Iris pigment epithelial cell (primary cell): ENCODE results near the gene FAM20B.
A peak's percentile ranks its signal among the peaks of the same experiment; 100 is the strongest.
"Not testable (repeated sequence)": the region's sequence is repeated elsewhere in the genome, so short reads cannot be mapped to it uniquely, and the experiment has no call there.

Experiments
- DNase-seq: peaks from one replicate; pipeline ENCODE4 v3.0.0-alpha.2; 2011; ENCODE audit warnings: low read depth

Gene FAM20B, protein sequence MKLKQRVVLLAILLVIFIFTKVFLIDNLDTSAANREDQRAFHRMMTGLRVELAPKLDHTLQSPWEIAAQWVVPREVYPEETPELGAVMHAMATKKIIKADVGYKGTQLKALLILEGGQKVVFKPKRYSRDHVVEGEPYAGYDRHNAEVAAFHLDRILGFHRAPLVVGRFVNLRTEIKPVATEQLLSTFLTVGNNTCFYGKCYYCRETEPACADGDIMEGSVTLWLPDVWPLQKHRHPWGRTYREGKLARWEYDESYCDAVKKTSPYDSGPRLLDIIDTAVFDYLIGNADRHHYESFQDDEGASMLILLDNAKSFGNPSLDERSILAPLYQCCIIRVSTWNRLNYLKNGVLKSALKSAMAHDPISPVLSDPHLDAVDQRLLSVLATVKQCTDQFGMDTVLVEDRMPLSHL

DNA sequence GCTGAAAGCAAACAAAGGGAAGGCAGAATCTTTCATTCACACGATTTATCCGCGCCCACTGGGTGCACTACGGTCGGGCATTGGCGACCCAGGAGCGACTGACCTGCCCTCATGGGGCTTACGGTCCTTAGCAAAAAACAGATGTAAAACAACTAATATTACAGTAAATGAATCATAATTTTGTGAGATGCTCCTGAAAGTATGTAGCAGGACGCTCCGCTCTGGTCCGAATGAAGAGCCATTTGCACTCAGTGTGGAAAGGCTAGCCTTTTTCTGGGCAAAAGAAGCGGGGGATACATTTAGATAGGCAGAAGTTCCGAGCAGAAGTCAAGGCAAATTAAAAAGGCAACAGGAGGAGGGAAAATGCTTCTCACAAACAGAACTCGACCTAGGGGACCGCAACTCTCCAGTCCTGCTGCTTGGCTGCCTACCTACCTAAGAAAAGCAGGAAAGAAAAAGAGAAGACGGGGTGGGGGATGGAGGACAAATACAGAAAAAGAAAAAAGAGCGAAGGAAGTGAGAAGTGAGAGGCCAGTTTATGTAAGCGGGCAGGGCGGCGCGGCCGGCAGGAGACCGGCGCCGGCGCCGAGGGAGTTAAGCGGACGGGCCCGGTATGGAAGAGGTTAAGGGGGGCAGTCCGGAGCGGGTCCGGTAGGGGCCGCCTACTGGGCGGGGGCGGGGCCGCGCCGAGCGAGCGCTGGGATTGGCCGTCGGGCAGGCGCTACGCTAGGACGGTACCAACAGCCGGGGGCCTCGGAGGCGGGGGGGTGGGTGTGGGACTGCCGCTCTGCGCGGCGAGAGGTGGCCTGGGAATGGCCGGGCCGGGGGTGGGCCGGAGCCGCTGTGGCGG, at the start of gene FAM20B:
Gene FAM20B, plus strand, starts transcription at position 770 of the 850 bp plus-strand sequence. CDS start 17,954 bp downstream, outside the sequence.
- peak; percentile 94 for DNase-seq

DNA sequence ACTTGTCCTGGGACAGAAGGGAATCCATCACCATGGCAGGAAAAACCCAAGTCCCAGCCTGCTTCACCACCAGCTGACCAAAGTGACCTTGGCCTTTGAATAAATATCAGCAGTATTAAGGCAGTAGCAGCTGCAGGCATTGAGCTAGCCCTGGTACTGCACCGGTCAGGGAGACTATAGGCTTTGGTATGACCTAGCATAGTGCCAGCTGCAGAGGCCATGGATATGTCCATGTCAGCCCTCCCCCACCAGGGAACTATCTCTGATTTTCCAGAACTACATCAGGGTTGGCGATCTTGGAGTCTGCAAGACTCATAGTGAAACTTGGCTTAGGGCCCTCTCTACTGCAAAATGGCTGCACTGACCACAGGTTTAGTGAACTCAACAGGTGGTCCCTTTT, 49.2 kb upstream of the FAM20B start:
- DNase-seq: no peak

DNA sequence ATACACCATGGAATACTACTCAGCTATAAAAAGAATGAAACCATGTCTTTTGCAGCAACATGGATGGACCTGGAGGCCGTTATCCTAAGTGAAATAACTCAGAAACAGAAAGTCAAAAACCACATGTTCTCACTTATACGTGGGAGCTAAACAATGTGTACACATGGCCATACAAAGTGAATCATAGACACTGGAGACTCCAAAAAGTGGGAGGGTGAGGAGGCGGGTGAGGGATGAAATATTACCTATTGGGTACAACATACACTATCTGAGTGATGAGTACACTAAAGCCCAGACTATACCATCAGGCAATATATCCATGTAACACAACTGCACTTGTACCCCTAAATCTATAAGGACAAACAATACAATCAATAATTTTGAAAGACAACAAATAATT, 39.5 kb upstream of the FAM20B start:
- DNase-seq: no peak

DNA sequence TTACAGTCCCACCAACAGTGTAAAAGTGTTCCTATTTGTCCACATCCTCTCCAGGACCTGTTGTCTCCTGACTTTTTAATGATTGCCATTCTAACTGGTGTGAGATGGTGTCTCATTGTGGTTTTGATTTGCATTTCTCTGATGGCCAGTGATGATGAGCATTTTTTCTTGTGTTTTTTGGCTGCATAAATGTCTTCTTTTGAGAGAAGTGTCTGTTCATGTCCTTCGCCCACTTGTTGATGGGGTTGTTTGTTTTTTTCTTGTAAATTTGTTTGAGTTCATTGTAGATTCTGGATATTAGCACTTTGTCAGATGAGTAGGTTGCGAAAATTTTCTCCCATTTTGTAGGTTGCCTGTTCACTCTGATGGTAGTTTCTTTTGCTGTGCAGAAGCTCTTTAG, 37.5 kb upstream of the FAM20B start:
- not testable (repeated sequence) for DNase-seq

DNA sequence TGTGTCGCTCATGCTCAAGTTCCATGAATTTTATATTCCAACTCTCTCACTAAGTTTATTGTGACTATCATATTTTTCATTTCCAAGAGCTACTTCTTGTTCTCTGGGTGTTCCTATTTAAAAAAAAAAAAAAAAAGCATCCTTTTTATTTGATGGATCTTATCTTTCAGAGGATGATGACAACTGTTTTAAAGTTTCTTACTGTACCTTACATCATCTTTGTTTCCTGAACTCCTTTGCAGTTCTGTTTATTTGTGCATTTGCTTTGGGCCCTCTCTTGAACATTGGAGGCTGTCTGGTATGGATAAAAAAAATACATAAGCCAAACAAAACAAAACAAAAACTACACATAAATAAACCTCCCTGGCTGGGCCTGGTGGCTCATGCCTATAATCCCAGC, 32.1 kb upstream of the FAM20B start:
- DNase-seq: no peak

DNA sequence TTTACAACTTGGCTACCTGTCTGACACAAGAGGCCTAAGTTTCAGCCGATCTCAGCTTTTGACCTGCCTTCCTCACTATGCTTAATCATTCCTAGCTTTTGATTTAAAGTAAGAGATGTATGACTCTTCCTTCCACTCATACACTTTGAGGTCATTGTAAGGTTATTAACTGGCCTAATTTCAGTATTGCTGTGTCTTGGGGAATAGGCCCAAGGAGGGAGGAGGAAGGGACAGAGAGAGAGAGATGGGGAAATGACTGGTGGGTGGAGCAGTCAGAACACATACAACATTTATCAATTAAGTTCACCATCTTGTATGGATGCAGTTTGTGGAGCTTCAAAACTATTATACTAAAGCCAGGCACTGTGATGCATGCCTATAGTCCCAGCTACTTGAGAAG, 28.3 kb upstream of the FAM20B start:
- DNase-seq: no peak

DNA sequence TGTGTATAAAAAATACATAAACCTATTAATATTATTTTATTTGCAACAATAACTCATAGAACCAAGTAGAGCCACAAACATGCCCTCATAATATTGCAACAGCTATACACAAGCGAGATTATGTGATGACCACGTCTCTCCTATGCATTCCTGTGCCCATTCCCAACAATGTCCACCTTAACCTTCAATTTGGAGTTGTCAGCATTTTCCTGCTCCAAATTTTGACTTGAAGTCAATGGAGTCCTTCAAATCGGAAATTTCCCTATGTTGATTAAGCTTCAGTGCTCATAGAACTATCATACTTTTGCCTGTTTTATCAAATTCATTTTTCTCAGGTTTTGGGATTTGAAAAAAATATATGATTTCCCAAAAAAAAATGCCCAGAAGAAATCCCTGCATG, 27.4 kb upstream of the FAM20B start:
- no peak for DNase-seq

DNA sequence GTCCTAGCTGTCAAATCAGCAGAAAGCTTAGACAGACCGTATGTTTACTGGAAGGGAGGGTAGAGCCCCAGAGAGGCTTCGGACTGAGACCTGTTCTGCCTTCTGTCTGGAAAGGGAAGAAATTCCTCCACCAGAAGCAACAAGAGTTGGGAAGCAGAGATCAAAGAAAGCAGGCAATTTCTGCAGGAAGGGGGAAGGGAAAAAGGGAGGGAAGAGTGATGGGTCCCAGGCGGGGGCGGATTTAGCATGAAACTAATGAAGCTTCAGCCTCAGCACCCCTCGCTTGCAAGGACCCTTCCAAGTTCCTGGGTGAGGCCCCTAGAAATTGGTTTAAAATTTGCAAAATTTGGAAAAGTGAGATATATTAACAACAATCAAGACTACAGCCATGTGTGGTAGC, 26.6 kb upstream of the FAM20B start:
- no peak for DNase-seq

DNA sequence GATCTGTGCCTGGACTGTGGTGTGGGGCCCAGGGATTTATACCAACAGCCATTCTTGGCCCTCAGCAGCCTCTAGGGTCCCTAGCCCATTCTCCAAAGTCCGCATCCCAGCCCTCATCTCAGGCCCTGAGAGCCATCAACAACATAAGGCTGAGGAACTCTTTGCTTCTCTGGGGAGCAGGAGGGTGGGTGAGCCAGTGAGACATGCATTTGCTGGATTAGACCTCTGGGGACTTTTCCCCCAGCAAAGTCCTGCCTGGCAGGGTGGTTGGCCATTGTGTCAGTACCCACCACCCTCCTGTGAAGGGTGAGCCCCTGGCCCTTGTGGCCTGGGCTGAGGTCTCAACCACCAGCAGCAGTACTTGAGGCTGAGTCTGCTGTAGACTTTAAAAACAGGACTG, 24.2 kb upstream of the FAM20B start:
- no peak for DNase-seq

DNA sequence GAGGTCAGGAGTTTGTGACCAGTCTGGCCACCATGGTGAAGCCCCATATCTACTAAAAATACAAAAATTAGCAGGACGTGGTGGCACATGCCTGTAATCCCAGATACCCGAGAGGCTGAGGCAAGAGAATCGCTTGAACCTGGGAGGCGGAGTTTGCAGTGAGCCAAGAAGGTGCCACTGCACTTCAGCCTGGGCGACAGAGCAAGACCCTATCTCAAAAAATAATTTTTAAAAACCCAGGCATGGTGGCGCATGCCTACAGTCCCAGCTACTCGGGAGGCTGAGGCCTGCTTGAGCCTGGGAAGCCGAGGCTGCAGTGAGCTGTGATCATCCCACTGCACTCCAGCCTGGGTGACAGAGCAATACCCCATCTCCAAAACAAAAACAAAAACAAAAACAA, 23.6 kb upstream of the FAM20B start:
- not testable (repeated sequence) for DNase-seq

DNA sequence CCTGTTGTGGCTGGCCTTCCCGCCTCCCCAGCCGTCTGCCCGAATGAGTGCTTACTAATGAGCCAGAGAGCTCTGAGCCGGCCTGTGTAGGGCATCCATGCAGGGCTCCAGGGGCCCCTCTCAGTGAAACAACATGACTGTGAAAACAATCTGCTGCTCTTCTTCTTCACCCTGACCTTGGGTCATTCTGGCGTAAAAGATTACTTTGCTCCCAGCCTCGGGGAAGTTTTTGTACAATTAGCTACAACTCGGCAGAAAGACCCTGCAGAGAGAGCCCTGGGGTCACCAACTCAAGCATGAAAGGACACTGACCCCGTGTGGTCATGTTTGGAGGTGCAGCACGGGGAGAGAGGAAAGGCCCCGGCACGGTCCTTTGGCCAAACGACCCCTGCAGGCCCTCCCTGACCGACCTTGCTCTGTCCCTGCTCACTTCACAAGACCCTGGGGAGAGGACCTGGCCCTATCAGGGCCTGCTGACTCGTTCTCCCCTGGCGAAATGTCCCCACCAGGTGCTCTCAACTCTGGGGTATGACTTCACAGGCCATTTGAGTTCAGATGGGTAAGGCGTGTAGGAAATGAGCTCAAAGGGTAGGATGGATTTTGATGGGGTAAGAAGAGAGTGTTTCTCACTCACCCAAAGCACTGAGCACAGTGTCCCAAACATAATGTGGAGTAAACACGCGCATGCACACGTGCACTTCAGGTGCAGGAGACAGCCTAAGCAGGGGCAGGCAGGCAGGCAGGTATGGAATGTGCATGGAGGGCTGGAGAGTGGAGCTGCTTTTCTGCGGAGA, 22.9 kb upstream of the FAM20B start:
- DNase-seq: peak; percentile 41

DNA sequence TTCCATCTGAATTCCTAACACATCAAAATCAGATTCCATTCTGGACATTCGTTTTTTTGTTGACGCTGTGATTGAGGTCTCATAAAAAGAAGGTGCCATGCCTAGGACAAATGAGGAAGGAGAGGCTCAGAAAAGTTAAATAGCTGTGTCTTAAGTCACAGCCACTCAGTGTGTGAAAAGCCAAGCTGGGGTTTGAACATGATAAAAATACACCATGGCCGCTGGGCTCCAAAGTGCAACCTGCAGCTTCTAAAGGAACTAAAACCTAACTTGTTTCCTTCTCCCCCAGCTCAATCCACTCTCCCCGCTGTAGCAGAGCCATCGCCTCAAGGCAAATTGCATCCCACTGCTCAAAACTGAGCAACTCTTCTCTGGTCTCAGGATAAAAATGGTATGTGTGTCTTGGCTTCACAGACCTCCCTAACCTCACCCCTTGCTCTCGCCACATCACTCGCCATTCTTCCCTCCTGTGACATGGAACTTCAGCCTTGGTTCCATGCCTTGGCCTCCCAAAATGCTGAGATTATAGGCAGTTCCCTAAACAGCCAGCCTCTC, 22.1 kb upstream of the FAM20B start:
- no peak for DNase-seq

DNA sequence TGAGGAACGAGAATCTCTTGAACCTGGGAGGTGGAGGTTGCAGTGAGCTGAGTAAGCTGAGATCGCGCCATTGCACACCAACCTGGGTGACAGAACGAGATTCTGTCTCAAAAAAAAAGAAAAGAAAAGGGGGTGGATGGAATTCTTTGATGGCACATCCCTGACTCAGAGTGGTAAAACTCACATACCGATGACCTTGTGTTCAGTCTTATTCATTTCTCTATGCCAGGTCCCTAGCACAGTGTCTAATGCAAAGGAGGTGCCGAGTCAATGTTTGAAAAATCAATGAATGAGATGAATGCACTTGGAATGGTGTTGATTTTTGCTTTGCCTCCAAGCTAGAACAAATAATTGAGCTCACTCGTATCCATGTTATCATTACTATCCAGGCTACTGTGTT, 18.5 kb upstream of the FAM20B start:
- DNase-seq: no peak

DNA sequence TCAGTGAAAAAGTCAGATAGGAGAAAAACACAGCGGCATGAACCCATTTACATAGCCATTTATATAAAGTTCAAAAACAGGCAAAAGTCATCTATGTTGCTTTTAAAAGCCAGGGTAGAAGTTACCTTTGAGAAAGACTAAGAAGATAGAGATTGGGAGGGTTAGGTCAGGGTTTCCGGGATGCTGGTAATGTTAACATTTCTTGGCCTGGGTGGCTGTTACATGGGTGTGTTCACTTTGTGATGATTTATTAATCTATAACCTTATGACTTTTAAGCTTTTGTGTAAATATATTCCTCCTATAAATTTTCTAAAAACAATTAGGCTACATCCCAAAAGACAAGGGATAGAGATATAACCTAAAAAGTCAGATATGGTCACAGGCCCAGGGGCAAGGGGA, 15.0 kb upstream of the FAM20B start:
- DNase-seq: no peak

DNA sequence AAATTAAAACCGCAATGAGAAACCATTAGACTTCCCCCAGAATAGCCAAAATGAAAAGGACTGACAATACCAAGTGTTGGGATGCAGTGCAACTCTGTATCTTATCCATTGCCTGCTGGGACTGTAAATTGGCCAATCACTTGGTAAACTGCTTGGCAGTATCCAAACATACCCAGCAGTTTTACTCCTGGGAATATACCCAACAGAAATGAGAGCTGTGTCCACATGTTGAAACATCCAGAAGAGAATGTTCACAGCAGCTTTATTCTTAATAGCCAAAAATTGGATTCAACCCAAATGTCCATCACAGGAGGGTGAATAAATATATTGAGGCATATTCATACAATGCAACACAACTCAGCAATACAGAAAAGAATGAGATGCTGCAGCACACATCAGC, 13.7 kb upstream of the FAM20B start:
- no peak for DNase-seq

DNA sequence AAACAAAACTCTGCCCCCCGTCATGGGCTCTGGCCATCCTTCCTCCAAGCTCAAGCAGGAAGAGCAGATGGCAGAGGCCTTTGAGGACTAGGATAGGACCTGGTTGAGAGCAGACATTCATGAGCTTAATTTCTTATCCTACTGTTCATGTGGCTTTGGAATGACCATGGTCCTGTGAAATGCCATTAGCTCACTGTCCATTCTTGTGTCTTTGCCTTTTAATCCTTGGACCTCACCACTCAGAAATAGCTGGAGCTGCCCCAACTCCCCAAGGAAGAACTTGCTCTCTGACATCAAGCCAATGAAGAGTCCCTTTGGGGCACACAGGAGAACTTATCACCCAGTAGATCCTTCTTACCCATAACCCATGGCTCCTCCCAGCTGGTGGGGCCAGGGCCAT, 11.6 kb upstream of the FAM20B start:
- DNase-seq: no peak

DNA sequence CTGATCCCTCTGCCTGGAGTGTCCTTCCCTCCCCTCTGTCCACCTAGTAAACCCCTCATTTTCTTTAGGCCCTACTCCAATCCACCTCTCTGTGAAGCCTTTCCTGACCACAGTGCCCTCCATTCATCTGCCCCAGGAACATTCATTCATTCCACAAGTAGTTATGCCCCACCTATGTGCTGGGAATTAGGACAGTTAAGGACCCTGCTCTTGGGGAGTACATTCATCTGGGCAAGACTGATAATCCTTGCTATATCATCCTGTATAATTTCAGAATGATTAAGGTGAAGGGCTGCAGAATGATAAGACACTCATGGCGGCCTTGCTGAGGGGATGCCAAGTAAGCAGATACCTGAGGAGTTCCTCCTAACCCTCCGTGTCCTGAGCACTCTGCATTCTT, 10.3 kb upstream of the FAM20B start:
- DNase-seq: no peak

DNA sequence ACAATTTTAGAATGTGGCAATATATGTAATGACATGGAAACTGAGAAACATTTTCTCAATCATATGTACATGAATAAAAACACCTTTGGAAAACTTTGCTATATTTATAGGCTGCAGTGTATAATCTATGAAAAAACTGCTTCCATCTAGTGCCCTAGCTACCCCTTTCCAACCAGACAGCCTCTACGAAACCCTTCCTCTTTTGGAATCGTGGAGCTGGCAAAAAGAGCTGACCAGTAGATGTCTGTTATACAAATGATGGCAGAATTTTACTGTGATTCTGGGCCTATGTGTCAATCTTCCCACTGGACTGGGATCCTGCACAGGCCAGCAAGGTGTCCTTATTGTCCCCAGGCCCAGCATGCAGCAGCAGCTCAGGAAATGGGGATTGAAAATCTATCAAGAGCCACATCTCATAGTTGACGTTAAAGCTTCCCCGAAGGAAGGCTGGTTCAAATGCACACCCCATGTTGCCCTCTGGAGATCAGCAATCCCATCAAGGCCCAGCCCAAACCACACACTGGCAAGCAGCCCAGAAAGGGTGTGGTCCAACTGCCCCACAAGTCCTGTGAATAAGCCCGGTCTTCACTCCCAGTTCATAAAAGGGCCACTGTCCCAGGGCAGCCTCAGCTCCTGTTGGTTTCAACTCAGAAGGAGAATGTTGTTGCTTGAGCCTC, 8.8 kb upstream of the FAM20B start:
- peak; percentile 94 for DNase-seq

DNA sequence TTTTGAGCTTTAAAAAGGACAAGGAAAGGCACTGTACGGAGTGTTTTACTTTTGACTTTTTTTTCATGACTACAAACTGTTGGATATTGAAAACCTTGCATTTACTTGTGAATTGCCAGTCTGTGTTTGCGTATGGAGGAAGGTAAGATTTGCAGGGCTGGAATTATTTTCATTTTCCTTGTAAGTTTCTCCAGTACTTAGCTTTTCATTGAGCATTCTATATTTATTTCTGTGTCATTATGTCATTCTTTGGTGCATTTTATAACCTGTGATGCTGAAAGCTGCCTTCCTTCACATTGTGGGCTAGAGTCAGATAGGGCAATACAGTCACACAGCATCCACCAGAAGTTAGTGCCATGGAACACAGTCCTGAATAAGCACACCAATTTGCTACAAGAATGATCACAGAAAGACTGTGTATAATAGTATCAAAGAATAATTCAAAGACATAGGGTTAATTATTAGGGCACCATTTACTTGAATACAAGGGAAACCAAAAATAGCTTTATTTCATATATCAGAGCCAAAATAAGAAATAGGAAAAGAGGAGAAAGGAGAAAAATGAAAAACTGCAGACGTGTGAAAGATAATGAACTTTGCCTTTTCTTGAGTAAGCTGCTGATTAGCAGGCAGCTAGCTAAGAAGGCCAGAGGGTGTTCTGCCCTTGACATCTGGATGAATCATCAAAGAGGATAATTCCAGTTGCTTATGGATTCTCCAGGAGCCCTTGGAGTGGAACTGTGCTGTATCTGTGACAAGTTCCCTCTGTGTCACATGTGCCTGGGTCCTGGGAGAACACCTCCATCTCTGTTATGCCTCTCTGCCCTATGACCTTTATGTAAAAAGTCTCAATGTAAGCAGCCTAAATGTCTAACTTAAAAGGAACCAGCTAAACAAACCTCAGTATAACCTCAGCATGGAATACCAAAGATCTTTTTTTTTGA, 8.0 kb upstream of the FAM20B start:
- no peak for DNase-seq

DNA sequence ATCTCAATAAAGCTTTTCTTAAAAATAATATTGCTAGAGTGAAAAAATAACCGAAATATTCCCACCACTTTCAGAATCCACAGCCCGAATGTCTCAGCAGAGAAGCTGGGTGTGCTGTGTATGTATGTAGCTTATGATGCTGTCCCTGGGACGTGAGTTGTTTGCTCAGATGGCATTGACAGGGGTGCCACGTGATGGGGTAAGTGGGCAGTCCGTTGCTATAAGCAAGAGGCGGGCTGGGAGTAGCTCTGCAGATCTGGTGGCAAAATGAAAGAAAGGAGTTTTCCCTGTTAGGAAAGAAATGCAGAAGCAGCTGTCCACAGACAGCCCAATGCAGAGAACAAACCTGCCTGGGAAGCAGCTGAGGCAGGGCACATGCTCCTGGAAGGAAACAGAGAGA, 3.8 kb upstream of the FAM20B start:
- peak; percentile 36 for DNase-seq
